K562 (cell line): ENCODE results near the gene PRKAR2B. TPM values are rescaled to one million over a fixed set of nuclear protein-coding genes. Genes with fewer than 3 reads are reported as not detected.

Source experiments
- E2F3 ChIP-seq: fragments of 250-450 bp; sonication (Bioruptor Pico); IDR thresholded peaks from 2 replicates; pipeline ENCODE4 v1.4.0; 2020; ENCODE audit warnings: mild to moderate bottlenecking
- ELF1 ChIP-seq: fragments of 200-800 bp; sonication (Bioruptor generic); IDR thresholded peaks from 2 replicates; pipeline ENCODE4 v1.6.1; 2016; ENCODE audit warnings: missing genetic modification characterization, missing compliant biosample characterization
- HDAC8 ChIP-seq: fragments of 450-650 bp; IDR thresholded peaks from 2 replicates; pipeline ENCODE4 v1.6.1; 2016; ENCODE audit warnings: mild to moderate bottlenecking, missing genetic modification characterization, moderate library complexity, missing compliant biosample characterization
- MIER1 ChIP-seq: fragments of 450-650 bp; IDR thresholded peaks from 2 replicates; pipeline ENCODE4 v1.6.1; 2016; ENCODE audit warnings: antibody characterized with exemption, mild to moderate bottlenecking, low read depth
- NFE2L1 ChIP-seq: fragments of 450-650 bp; IDR thresholded peaks from 2 replicates; pipeline ENCODE4 v1.6.1; 2016; ENCODE audit warnings: missing genetic modification characterization, low read depth, mild to moderate bottlenecking, missing compliant biosample characterization, moderate library complexity, borderline replicate concordance
- NONO ChIP-seq, 2 experiments: fragments of 200-400 bp in 1 of 2; fragments of 450-650 bp in 1 of 2; formaldehyde crosslinking in 1 of 2; IDR thresholded peaks; 2 replicates each; pipeline ENCODE4 v1.6.1; 2017; ENCODE audit warnings: low read depth in 2 of 2, mild to moderate bottlenecking in 2 of 2, moderate library complexity in 2 of 2, low read length in 1 of 2
- PHTF2 ChIP-seq: fragments of 250-450 bp; sonication (Bioruptor Pico); IDR thresholded peaks from 2 replicates; pipeline ENCODE4 v1.5.0; 2021; ENCODE audit warnings: mild to moderate bottlenecking
- SP2 ChIP-seq: IDR thresholded peaks from 2 replicates; pipeline ENCODE4 v1.6.1; 2011; ENCODE audit warnings: mild to moderate bottlenecking, low read depth, low read length, moderate library complexity; ENCODE audit not compliant: poor library complexity, severe bottlenecking; ENCODE audit errors: extremely low read depth
- ZC3H11A ChIP-seq: IDR thresholded peaks from 2 replicates; pipeline ENCODE4 v1.6.1; 2012; ENCODE audit warnings: low read depth, low read length, improper control_type of control experiment
- ZNF431 ChIP-seq: sonication (generic); formaldehyde crosslinking; IDR thresholded peaks from 2 replicates; pipeline ENCODE4 v1.8.0; 2022; ENCODE audit warnings: mild to moderate bottlenecking, missing genetic modification reagents
- polyA plus RNA-seq, 8 experiments: library from polyadenylated mRNA; depleted of rRNA in 4 of 8; stranded (reverse) in 5 of 8; unstranded in 3 of 8; fragments of >200 nt; fragmentation: Nextera tagmentation in 2 of 8; fragmentation: Illumina TruSeq in 1 of 8; extraction: Ambion mirVana in 2 of 8; extraction: Trizol in 1 of 8; gene quantifications; 2 replicates each; pipeline versions ENCODE4 v1.2.1 to v1.2.3, GENCODE V29; 2011 to 2014; ENCODE audit warnings: inconsistent platforms in 1 of 8, missing spikeins in 1 of 8
- total RNA-seq, 7 experiments: library from RNA; depleted of rRNA in 6 of 7; stranded (reverse); fragments of >200 nt in 6 of 7; fragmentation: Illumina TruSeq in 2 of 7; extraction: Trizol in 2 of 7; gene quantifications; 2 replicates each; pipeline versions ENCODE4 v1.2.1 to v1.2.3, GENCODE V29; 2011 to 2021; ENCODE audit warnings: low replicate concordance in 1 of 7
- TF ChIP-seq, protein P1 (sequence below): fragments of 250-450 bp; sonication (Bioruptor Pico); IDR thresholded peaks from 2 replicates; pipeline ENCODE4 v1.8.0; 2021; ENCODE audit warnings: borderline replicate concordance, mild to moderate bottlenecking, moderate library complexity; ENCODE audit not compliant: poor library complexity, severe bottlenecking
- TF ChIP-seq, protein P2 (sequence below): fragments of 450-650 bp; IDR thresholded peaks from 2 replicates; pipeline ENCODE4 v1.6.1; 2016
- TF ChIP-seq, protein P3 (sequence below): IDR thresholded peaks from 2 replicates; pipeline ENCODE4 v1.6.1; 2011; ENCODE audit warnings: borderline replicate concordance, low read depth, mild to moderate bottlenecking, moderate library complexity, low read length; ENCODE audit not compliant: insufficient read depth, poor library complexity, severe bottlenecking
- TF ChIP-seq, protein P4 (sequence below): fragments of 450-650 bp; IDR thresholded peaks from 2 replicates; pipeline ENCODE4 v1.6.1; 2016; ENCODE audit warnings: antibody characterized with exemption
- TF ChIP-seq, protein P5 (sequence below): fragments of 450-650 bp; formaldehyde crosslinking; IDR thresholded peaks from 2 replicates; pipeline ENCODE4 v1.4.0; 2020; ENCODE audit warnings: mild to moderate bottlenecking, moderate library complexity
- TF ChIP-seq, protein P6 (sequence below), 2 experiments: fragments of 450-650 bp; IDR thresholded peaks; 2 replicates each; pipeline ENCODE4 v1.6.1; 2016

The PRKAR2B gene
- total and polyA plus RNA-seq, 9 of the 15 experiments (the other 6 are each of a cell fraction or from before 2014, with no cell fraction given) = 59.0 to 173 (median 129) TPM

DNA sequence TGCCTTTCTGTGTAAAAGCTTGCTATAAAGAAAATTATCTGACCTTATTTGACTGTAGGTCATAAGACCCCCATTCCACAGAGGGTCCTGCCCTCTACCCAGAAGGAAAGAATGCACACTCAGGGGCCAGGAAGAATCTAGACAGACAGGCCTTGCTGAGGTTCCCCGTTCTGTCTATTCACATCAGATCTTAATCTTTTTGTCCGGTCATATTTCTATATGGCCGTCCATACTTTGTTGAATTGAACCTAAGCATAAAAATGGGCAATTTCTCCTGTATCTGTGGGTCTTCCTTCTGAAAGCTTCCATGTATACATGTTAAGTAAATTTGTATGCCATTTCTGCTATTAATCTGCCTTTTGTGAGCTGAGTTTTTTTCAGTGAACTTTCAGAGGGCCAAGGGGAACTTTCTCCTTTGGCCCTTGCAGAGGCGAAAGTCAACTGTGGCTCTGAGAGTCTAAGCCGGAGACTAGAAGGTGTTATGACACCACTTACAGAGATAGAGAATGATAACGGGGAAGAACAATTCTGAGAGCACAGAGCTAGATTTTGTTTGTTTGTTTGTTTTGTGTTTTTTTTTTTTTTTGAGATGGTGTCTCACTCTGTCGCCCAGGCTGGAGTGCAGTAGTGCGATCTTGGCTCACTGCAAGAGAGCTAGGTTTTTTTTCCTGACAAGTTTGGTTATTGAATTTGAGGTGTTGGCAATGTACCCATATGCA, 11.6 kb upstream of the PRKAR2B start (continued):
- TF ChIP-seq, protein P1, sequence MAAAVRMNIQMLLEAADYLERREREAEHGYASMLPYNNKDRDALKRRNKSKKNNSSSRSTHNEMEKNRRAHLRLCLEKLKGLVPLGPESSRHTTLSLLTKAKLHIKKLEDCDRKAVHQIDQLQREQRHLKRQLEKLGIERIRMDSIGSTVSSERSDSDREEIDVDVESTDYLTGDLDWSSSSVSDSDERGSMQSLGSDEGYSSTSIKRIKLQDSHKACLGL (CRISPR knock-in tag) = no peak
- TF ChIP-seq NFE2L1 (tag) (no peak), NONO (IDR thresholded peaks at IDR 0.05; ENCODE audit: low read depth in 2 of 2, low read length in 1 of 2) (no peak), ELF1 (tag) (no peak), ZNF431 (CRISPR knock-in tag) (no peak), ZC3H11A (no peak), MIER1 (no peak), E2F3 (CRISPR knock-in tag) (no peak), HDAC8 (tag) (no peak), PHTF2 (CRISPR knock-in tag) (no peak), SP2 (no peak)
- TF ChIP-seq, protein P2, sequence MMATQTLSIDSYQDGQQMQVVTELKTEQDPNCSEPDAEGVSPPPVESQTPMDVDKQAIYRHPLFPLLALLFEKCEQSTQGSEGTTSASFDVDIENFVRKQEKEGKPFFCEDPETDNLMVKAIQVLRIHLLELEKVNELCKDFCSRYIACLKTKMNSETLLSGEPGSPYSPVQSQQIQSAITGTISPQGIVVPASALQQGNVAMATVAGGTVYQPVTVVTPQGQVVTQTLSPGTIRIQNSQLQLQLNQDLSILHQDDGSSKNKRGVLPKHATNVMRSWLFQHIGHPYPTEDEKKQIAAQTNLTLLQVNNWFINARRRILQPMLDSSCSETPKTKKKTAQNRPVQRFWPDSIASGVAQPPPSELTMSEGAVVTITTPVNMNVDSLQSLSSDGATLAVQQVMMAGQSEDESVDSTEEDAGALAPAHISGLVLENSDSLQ = no peak
- TF ChIP-seq, protein P3, sequence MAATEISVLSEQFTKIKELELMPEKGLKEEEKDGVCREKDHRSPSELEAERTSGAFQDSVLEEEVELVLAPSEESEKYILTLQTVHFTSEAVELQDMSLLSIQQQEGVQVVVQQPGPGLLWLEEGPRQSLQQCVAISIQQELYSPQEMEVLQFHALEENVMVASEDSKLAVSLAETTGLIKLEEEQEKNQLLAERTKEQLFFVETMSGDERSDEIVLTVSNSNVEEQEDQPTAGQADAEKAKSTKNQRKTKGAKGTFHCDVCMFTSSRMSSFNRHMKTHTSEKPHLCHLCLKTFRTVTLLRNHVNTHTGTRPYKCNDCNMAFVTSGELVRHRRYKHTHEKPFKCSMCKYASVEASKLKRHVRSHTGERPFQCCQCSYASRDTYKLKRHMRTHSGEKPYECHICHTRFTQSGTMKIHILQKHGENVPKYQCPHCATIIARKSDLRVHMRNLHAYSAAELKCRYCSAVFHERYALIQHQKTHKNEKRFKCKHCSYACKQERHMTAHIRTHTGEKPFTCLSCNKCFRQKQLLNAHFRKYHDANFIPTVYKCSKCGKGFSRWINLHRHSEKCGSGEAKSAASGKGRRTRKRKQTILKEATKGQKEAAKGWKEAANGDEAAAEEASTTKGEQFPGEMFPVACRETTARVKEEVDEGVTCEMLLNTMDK = no peak
- TF ChIP-seq, protein P4, sequence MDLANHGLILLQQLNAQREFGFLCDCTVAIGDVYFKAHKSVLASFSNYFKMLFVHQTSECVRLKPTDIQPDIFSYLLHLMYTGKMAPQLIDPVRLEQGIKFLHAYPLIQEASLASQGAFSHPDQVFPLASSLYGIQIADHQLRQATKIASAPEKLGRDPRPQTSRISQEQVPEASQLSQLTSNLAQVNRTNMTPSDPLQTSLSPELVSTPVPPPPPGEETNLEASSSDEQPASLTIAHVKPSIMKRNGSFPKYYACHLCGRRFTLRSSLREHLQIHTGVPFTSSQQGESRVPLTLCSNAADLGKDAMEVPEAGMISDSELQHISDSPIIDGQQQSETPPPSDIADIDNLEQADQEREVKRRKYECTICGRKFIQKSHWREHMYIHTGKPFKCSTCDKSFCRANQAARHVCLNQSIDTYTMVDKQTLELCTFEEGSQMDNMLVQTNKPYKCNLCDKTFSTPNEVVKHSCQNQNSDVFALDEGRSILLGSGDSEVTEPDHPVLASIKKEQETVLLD = no peak
- TF ChIP-seq, protein P5, sequence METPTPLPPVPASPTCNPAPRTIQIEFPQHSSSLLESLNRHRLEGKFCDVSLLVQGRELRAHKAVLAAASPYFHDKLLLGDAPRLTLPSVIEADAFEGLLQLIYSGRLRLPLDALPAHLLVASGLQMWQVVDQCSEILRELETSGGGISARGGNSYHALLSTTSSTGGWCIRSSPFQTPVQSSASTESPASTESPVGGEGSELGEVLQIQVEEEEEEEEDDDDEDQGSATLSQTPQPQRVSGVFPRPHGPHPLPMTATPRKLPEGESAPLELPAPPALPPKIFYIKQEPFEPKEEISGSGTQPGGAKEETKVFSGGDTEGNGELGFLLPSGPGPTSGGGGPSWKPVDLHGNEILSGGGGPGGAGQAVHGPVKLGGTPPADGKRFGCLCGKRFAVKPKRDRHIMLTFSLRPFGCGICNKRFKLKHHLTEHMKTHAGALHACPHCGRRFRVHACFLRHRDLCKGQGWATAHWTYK = 0 out of 2 replicates have a peak, but pooled peaks have one; percentile 18
- TF ChIP-seq, protein P6, sequence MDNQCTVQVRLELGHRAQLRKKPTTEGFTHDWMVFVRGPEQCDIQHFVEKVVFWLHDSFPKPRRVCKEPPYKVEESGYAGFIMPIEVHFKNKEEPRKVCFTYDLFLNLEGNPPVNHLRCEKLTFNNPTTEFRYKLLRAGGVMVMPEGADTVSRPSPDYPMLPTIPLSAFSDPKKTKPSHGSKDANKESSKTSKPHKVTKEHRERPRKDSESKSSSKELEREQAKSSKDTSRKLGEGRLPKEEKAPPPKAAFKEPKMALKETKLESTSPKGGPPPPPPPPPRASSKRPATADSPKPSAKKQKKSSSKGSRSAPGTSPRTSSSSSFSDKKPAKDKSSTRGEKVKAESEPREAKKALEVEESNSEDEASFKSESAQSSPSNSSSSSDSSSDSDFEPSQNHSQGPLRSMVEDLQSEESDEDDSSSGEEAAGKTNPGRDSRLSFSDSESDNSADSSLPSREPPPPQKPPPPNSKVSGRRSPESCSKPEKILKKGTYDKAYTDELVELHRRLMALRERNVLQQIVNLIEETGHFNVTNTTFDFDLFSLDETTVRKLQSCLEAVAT (IDR thresholded peaks at IDR 0.05) = peak in 1 of 2 experiments; percentile 83; a peak in 2 of 4 replicates
